GM19099 (cell line): ENCODE data around the gene LRP1.

Source experiments
- POLR2A ChIP-seq: IDR thresholded peaks from 3 replicates; pipeline ENCODE4 v1.6.1; 2011; ENCODE audit warnings: low read depth; ENCODE audit not compliant: insufficient read length; ENCODE audit errors: extremely low read depth

LRP1 gene

GRCh38 chr12:57119294-57120085 is 8.8 kb upstream of the LRP1 start:
- TF ChIP-seq POLR2A, result no peak

DNA sequence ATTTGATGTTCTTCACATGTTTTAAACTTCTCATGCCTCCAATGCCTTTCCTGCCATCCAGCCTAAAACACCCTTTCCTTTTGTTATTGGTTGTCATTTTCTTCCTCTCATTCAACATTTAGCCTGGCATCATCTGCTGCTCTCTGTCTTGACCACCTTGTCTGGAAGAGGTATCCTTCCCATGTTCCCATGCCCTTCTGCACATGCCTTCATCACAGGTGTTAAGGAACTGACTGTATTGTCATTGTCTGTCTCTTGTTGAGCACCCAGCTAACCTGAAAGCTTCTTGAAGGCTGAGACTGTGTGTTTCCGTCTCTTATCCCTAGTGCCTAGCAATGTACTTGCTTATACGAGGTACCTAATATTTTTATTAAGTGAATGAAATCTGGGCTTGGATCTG is 4.5 kb upstream of the LRP1 start:
- no peak for TF ChIP-seq POLR2A

- TF ChIP-seq POLR2A, result no peak
Measured at GRCh38 chr12:57124261-57124877, 3.9 kb upstream of the LRP1 start.

- no peak for TF ChIP-seq POLR2A
Measured at GRCh38 chr12:57126061-57126460, 2.2 kb upstream of the LRP1 start.

DNA sequence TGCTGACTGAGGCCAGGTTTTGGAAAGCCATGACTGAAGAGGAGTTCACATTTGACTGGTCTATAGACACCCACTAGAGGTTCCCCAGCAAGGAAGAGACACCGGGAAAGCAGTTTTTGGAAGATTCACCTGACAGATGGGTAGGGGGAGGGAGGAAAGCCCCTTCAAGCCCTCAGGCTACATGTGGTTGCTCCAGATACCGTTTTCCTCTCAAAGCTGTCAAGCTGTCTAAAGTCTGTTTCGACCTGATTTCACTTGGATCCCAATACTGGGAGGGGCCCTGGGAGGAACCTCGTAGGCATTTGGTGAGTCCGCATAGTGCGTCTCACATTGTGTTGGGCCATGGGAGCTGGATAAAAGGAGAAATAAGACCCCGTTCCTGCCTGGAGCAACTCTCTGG is 1.7 kb upstream of the LRP1 start:
- TF ChIP-seq POLR2A, result no peak

GRCh38 chr12:57127101-57127725 is 1.1 kb upstream of the LRP1 start:
- TF ChIP-seq POLR2A, result no peak

- no peak for TF ChIP-seq POLR2A
Measured at GRCh38 chr12:57128519-57129247, 400 bp downstream of the LRP1 start.

DNA sequence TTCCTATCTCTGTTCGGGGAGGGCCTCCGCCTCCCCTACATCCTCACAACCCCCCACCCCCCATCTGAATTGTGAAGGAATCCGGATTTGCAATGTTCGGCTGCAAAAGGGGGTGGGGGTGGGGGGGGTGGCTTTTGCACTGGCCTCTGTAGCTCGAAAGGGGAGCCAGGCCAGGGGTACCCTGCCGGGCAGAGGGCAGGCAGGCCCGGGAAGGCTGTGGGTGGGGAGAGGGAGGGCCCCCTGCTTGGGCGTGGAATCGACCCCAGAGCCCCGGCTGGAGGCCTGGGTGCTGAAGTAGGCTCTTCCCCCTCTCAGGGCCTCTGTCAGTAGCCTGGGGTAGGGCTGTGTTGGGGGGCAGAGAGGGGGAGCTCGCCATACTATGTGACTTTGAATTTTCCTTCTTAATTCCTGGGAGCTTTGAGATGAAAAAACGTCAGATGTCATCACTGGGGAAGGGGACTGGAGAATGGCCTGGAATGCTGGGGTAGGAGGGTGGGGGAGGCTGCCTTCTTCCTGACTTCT is 1.1 kb downstream of the LRP1 start:
- TF ChIP-seq POLR2A, result no peak

GRCh38 chr12:57129889-57130288 is 1.6 kb downstream of the LRP1 start:
- no peak for TF ChIP-seq POLR2A

- TF ChIP-seq POLR2A, result no peak
Measured at GRCh38 chr12:57130941-57131340, 2.7 kb downstream of the LRP1 start.

DNA sequence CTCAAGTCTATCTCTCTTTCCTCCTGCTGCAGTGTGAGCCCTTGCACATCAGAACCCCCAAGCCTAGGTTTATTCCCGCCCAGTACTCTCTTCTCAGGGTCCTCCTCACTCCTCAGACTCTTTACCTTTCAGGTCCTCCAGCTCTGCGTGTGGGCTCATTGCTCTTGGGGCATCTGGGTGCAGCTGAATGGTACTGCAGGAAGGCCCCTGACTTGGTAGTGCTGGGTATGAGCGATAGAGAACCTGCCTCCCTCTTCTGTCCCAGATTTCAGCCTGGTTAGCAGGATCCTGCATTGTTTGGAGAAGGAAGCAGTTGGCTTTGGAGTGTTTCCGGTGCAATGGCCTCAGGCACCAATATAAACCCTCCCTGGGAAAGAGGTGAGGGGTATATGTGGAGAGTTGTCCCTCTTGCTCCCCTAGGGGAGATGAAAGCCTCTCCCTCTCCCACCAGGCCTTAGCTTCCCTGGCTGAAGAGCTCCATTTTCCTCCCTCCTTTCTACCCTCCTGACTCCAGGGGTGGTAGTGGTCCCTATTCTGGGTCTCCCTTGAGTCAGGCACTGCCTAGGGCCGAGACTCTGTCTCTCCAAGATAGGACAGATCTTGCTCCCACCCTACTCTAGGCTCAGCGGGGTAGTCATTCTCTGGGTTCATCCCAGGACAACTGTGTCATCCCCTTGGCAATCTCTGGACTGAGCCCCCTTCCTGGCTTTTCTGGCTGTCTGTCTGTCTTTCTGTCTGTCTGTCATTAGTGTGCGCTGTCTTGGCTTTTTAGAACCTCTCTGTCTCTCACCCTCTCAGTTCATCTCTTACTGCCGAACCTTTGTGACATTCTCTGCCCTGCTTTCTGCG is 3.8 kb downstream of the LRP1 start:
- TF ChIP-seq POLR2A, result no peak

GRCh38 chr12:57133013-57133569 is 4.8 kb downstream of the LRP1 start:
- no peak for TF ChIP-seq POLR2A

DNA sequence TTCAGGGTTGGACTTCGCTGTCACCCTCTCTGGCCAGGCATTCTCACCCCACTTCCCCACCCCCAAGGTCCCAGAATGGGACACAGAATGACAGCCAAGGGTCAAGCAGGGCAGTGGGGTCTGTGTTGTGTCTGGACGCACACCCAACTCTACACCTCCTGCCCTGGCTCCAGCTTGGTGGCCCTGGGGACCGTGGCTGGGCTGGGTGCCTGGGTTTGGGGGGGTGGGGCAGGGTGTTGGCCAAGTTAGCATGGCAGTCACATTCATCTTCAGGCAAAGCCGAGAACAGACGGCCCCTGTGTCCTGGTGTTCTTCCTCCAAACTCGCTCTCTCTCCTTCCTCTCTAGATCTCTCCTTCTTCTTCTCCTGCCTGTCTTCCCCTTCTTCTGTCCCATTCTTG is 5.6 kb downstream of the LRP1 start:
- TF ChIP-seq POLR2A, result no peak

DNA sequence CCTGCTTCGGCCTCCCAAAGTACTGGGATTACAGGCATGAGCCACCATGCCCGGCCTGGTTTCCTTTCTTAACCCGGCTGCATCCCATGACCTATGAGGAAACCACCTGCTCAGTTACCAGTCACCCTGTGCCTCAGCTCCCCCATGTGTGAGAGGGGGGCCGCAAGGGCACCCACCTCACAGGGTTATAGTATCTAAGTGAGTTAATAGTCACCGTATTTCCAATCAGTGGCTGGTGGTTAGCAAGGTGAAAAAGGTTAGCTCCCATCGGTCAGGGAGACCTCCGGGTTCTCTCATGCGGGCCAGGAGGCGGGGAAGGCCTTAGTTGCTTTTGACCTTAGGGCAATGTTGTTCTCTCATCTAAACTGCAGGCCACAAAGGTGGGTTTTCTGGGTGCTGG is 6.7 kb downstream of the LRP1 start:
- TF ChIP-seq POLR2A, result no peak
